ENCODE data around the gene USP1. TPM values are rescaled to one million over a fixed set of nuclear protein-coding genes. Genes with fewer than 3 reads are reported as not detected.

The USP1 gene
- total RNA-seq, 1 experiment from 2014 or later, result 64.6 TPM

GRCh38 chr1:62407398-62408009 lies 29.3 kb upstream of the USP1 start:
- H3K79me1 ChIP-seq (ENCODE audit: insufficient read depth, low read depth, low read length, poor library complexity, severe bottlenecking), result no peaks in the 10 kb centered on the region
- H3K4ac ChIP-seq (ENCODE audit: low read depth, low read length), result no peak overlapping the region
- no peak overlapping the region for H3K27ac ChIP-seq (ENCODE audit: insufficient read length, low read depth, low read length)
- no peak overlapping the region for H2AK5ac ChIP-seq (ENCODE audit: insufficient read length, low read length)
- no peak overlapping the region for H3K23ac ChIP-seq (ENCODE audit: insufficient read length, low read depth, low read length)
- no peak overlapping the region for H2BK5ac ChIP-seq (ENCODE audit: insufficient read length, low read length)
- Mint-ChIP-seq H3K36me3 (ENCODE audit: insufficient read depth in 1 of 3, low read depth in 3 of 3) (no peaks in the 10 kb centered on the region; a peak in 1 of 7 replicates), H3K9me3 (no peaks in the 10 kb centered on the region), H3K27me3 (ENCODE audit: low read depth) (peaks cover under 1% of the 10 kb centered on the region; the same call in 1 of the 2 replicates), H3K4me3 (no peak overlapping the region), H3K4me1 (peaks cover 11 to 16% of the 10 kb centered on the region in 2 experiments), H3K27ac (no peak overlapping the region)
- H3K9ac ChIP-seq (ENCODE audit: extremely low read depth, insufficient read length, low read length), result no peak overlapping the region
- H3K9me3 ChIP-seq (ENCODE audit: control insufficient read depth, low read depth, low read length), result no peaks in the 10 kb centered on the region
- TF ChIP-seq CTCF (conservative IDR thresholded peaks at IDR 0.05), result peak; percentile 94
- H3K14ac ChIP-seq (ENCODE audit: insufficient read depth, low read length), result no peak overlapping the region
- no CpG with 5 or more reads among the region's 12 CpGs for WGBS (ENCODE audit: extremely low coverage, insufficient read length, low lambda C conversion rate)
- no peak overlapping the region for H4K5ac ChIP-seq (ENCODE audit: insufficient read length, low read depth, low read length)
- no peak overlapping the region for H3T11ph ChIP-seq (ENCODE audit: low read length)
- no peak overlapping the region for H4K8ac ChIP-seq (replicated peaks; ENCODE audit: insufficient read length, low read depth, low read length)
- H2AFZ ChIP-seq (ENCODE audit: low read length), result no peak overlapping the region
- no peak overlapping the region for H2BK20ac ChIP-seq (ENCODE audit: low read depth, low read length, poor library complexity, severe bottlenecking)
- no peak for DNase-seq
- H3K4me1 ChIP-seq (ENCODE audit: insufficient read depth, low read length), result no peaks in the 10 kb centered on the region; the same call in 1 of the 2 replicates
- H2BK12ac ChIP-seq (ENCODE audit: insufficient read length, low read depth, low read length), result no peak overlapping the region
- no peaks in the 10 kb centered on the region for H3K23me2 ChIP-seq (ENCODE audit: insufficient read length, low read depth, low read length, poor library complexity, severe bottlenecking)
- H2BK120ac ChIP-seq (ENCODE audit: low read depth, low read length, poor library complexity, severe bottlenecking), result no peak overlapping the region
- no peaks in the 10 kb centered on the region for H3K27me3 ChIP-seq (ENCODE audit: insufficient read depth, low read length)
- H4K91ac ChIP-seq (ENCODE audit: insufficient read length, low read depth, low read length), result no peak overlapping the region
- no peak overlapping the region for H3K56ac ChIP-seq (ENCODE audit: insufficient read length, low read depth, low read length)
- no peaks in the 10 kb centered on the region for H4K20me1 ChIP-seq (ENCODE audit: control insufficient read depth, insufficient read depth, insufficient read length)
- no peaks in the 10 kb centered on the region for H3K79me2 ChIP-seq (ENCODE audit: insufficient read depth, low read length)
- H3K18ac ChIP-seq (ENCODE audit: insufficient read length, low read depth, low read length), result no peak overlapping the region
- no peak overlapping the region for H3K4me2 ChIP-seq (ENCODE audit: insufficient read depth, insufficient read length, low read length)
- no peak overlapping the region for H2BK15ac ChIP-seq (ENCODE audit: low read depth, low read length)

All from H9 (cell line).